ENCODE measurements around the gene LRRC52. TPM values are rescaled to one million over a fixed set of nuclear protein-coding genes. Genes with fewer than 3 reads are reported as not detected.
A peak's percentile ranks its signal among the peaks of the same experiment; 100 is the strongest.
"Not testable (repeated sequence)": the region's sequence is repeated elsewhere in the genome, so short reads cannot be mapped to it uniquely, and the experiment has no call there.

LRRC52 gene
- total RNA-seq, 1 donor from 2014 or later, result not detected

DNA sequence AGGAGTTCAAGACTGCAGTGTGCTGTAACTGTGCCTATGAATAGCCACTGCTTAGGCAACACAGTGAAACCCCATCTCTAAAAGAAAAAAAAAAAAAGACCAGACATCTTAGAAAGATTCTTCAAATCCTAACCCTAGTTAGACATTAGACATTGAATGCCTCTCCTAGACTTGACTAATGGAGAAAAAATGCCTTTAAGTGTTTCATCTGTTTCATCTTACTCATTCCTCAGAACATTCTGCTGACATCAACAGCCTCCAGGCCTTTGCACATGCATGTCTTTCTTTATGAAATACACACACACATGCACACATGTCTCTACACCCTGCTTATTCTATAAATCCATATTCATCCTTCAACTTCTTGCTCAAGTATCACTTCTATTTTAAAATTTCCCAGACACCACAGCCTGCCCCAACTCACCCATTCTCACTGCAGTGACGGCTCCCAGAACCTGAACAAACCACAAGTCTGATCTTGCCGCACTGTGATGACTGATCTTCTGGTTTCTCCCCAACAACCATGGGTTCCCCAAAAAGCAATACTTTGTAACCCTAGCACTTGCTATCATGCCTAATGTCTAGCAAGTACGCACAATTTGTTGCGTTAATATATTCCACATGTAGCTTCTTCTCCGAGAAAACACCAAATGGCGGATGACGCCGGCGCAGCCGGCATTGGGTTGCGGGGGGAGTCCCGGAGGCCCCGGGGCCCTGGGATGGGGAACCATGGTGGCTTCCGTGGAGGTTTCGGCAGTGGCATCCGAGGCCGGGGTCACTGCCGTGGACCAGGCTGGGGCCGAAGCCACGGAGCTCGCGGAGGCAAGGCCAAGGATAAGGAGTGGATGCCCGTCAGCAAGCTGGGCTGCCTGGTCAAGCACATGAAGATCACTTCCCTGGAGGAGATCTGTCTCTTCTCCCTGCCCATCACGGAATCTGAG, 37.4 kb downstream of the LRRC52 start:
- no peak for DNase-seq (ENCODE audit: low read depth)

DNA sequence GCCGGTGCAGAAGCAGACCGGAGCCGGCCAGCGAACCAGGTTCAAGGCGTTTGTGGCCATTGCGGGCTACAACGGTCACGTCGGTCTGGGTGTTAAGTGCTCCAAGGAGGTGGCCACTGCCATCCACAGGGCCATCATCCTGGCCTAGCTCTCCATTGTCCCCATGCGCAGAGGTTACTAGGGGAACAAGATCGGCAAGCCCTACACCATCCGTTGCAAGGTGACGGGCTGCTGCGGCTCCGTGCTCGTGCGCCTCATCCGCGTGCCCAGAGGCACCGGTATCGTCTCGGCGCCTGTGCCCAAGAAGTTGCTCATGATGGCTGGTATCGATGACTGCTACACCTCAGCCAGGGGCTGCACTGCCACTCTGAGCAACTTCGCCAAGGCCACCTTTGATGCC, 38.1 kb downstream of the LRRC52 start:
- DNase-seq (ENCODE audit: low read depth), result no peak

DNA sequence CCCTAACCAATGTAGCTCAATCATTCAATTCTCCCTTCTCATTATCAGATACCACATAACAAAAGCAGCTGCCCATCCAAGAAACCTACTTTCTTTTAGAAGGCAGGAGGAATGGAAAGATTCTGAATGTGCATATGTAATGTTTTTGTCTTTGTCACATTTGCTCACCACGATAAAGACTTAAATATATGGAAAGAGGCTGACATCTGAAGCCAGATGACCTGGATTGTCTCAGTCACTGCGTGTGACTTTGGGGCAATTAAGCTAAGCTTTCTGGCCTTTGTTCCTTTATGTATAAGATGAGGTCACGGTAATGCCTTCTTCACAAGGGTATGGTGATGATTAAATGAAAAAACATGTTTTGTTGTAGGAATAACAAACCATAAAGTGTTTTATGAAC, 42.6 kb downstream of the LRRC52 start:
- no peak for DNase-seq (ENCODE audit: low read depth)

DNA sequence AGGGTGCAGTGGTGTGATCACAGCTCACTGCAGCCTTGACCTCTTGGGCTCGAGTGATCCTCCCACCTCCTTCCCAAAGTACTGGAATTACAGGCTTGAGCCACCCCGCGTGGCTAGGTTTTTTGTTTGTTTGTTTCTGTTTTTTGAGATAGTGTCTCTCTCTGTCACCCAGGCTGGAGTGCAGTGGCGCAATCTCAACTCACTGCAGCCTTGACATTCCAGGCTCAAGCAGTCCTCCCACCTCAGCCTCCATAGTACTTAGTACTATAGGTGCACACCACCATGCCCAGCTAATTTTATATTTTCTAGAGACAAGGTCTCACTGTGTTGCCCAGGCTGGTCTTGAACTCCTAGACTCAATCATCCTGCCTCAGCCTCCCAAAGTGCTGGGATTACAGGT, 47.6 kb downstream of the LRRC52 start:
- DNase-seq (ENCODE audit: low read depth), result not testable (repeated sequence)

DNA sequence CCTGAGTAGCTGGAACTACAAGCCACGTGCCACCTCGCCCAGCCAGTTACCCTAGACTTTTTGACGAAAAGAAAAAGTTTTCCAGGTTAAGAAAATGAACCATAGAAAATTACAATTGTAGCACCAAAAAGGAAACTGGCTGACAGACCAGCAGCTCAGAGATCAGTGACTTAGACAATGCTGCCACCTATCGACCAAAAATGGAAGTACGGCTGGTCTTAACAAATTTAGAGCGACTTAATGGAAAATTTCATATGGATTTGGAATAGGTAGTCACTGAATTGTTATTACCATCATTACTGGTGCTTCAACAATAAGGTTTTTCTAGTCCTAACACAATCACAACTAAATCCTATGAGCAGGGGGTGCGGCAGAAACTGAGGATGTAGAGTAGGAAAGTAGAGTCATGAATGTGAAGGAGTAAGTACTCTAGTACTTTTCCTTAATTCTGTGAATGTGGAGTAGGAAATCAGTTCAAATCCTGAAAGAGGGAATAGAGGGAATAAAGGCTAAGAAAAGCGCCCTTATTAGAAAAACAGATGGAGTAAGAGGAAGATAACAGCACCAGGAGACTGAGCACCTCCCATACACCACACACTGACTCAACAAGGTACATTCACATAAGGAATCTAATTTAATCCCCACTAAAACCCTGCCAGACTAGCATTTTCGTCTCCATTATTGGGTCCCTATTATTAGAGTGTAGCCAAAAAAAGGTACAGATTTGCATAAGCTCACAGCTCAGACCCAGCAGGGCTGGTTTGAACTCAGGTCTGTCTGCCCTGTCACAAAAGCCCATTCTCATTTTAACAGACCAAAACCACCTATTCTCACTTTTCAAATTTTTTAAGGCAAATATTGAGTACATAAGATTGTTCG, 49.4 kb downstream of the LRRC52 start:
- peak; percentile 81 for DNase-seq (ENCODE audit: low read depth)

DNA sequence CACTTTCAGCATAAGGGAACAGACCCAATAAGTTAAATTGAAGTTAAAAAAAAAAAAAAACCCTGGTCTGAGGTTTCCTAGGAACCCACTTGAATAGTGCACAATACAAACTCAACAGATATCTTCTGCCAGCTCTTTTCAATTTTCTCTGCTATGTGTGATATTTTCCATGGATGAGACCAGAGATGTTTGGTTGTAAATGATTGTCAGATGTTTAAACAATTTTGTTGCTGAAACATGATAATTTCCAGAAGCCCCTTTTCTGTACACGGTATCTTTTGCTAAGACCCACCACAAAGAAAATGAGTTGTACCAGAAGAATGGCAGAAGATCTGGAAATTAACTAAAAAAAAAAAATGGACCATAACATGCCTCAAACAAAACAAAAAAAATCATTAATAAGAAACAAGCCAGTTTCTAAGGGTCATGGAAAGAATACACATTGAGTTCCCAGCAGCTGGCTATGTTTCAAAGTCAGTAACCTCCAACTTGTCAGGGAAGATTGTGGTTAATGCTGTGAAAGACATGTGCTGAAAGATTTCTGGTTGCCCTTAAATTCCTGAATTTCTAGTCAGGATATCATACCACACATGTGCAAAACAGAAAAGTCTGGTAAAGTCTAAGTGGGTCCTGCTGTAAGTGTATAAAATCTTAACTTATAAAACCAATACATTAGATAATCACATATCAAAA, 51.6 kb downstream of the LRRC52 start:
- peak; percentile 68 for DNase-seq (ENCODE audit: low read depth)

DNA sequence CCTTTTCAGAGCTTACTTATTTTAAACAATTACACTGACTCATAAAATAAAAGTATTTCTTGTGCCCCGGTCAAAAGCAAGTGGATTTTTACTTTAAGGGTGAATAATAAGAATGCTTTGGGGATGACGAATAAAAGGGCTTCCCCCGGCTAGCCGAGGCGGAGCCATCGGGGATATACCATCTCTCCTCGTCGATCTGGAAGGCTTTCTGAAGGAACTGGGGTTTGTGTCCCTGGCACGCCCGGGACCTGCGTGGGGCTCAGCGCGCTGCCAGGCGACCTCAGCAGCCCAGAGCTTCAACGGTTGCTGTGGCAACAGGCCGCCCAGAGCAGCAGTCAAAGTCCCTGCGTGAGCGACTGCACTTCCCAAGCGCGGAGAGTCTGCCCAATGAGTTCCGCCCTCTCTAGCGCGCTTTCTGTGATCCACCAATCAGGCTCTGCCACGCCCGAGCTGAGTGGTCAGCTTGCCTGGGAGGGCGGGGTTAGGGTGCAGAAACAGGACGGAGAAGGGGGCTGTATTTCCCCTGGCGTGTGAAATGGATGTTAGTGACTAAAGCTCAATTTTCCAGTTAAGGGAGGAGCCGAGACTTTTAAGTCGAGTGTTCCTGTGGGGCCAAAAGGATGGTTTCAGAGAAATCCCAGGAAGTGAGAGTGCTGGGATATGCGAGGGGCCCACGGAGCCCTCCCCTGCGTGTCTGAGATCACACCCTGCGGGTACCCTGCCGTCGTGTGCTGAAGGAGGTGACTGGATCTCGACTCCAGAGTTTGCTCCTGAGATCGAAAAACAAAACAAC, 54.3 kb downstream of the LRRC52 start:
- peak; percentile 98 for DNase-seq (ENCODE audit: low read depth)

DNA sequence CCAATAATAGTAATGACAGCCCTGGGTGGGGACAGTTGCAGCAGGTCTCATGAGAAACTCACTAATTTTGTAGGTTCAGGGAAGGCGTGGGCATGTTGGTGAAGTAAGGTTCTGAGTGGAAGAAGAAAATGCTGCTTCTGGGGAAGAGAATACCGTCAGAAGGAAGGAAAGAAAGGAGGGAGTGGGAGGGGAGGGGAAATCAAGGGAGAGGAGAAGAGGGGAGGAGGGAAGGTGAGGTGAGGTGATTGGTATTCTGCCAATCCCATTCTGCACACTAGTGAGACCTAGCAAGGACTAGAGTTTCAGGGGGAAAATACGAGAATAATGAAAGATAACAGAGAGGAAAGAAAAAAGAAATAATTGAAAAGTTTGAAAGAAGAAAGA, 54.9 kb downstream of the LRRC52 start:
- DNase-seq (ENCODE audit: low read depth), result no peak

DNA sequence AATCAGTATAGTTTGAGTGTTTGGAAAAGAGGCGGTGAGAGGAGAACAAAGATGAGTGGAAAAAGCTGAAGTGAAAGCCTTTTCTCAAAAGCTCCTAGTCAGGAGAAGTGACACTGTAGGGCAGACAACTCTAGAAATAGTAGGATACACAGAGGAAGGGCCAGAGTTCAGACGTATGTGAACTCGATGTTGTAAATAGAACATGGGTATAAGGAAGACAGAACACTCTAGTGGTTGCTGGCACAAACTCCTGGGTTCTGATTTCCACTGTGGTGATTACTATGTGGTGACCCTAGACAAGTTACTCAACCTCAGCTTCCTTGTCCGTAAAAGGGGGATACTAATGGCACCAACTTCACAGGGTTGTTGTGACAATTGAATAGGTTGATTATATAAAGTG, 57.0 kb downstream of the LRRC52 start:
- DNase-seq (ENCODE audit: low read depth), result no peak

DNA sequence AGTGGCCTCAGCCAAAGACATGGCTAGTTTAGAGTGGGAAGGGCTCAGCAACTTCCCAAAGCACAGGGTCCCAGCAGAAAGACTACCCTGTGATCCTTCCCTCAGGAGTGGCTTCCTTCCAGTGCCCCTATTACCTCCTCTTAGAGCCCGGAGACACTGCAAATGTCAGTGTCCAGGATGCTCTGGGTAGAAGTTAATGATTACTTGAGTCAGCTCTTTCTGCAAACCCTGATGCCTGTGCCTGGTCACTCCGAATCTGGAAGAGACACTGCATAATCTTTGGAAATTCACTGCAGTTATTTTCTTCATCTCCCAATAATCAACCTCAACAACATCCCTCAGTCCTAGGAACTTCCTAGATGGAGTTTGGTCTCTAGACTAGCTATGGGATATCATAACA, 60.0 kb downstream of the LRRC52 start:
- no peak for DNase-seq (ENCODE audit: low read depth)

DNA sequence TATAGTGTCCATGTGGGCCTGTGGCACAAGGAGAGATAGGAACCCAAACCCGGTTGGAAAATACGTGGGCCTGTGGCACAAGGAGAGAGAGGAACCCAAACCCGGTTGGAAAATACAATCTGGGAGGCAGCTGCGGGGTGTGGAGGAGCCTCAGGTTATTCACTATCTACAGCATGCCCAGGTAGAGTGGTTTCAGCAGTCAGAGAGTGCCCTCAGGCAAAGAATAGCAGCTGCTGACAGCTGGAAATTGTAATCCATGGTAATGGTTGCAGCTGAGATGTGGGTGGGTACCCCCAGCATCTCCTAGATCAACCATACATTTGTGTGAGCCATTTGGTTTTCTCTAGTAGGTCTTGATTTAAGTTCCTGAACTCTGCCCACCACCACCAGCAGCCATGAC, 61.4 kb downstream of the LRRC52 start:
- no peak for DNase-seq (ENCODE audit: low read depth)

DNA sequence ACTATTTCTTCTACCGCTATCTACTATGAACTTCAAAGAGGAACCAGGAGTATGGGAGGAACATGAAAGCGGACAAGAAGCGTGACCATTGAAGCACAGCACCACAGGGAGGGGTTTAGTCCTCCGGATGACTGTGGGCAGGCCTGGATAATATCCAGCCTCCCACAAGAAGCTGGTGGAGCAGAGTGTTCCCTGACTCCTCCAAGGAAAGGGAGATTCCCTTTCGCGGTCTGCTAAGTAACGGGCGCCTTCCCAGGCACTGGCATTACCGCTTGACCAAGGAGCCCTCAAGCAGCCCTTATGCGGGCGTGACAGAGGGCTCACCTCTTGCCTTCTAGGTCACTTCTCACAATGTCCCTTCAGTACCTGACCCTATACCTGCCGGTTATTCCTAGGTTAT, 62.9 kb downstream of the LRRC52 start:
- not testable (repeated sequence) for DNase-seq (ENCODE audit: low read depth)

DNA sequence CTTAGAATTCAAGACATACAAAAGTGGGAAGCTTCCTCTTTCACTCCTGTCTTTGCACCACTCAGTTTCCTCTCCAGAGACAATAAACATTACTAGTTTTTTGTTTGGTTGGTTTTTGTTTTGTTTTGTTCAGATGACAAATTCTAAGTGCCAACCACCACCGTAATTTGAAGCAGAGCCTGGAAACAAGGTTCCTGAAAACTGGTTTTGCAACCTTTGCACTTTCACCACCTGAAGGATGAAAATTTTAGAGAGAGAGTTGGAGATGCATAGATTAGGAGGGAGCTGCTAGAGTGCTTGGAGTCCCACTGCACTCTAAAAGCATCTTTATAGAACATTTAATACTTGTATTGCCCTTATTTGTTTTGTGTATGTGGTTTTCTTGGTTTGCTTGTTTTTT, 67.1 kb downstream of the LRRC52 start:
- no peak for DNase-seq (ENCODE audit: low read depth)

DNA sequence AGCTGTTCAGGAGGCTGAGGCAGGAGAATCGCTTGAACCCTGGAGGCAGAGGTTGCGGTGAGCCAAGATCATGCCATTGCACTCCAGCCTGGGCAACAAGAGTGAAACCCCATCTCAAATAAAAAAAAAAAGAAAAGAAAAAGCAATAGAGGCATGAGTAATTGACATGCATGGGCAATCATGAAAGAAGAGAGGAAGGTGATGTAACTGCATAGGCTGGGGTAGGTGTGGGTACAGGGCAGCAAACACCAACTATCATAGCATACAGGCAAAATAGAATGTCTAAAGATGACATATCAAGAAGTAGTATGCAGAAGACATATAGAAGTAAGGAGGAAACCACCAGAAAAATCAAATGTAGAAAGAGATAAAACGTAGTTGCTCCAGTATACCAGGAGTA, 68.3 kb downstream of the LRRC52 start:
- DNase-seq (ENCODE audit: low read depth), result no peak

Other genes starting within 250 kb of the LRRC52 start
- not detected in 2 replicates for gene LMX1A, start 187.3 kb upstream of the LRRC52 start, total RNA-seq
- 0.08 TPM in 1 of 2 replicates, not detected in the other for gene RXRG, start 98.9 kb upstream of the LRRC52 start, total RNA-seq
- 60.4 and 103 TPM in 2 replicates for gene MGST3, start 87.2 kb downstream of the LRRC52 start, total RNA-seq
- gene ALDH9A1, start 154.6 kb downstream of the LRRC52 start, total RNA-seq, result 175 and 200 TPM in 2 replicates
- 87.2 and 96.9 TPM in 2 replicates for gene TMCO1, start 224.9 kb downstream of the LRRC52 start, total RNA-seq

Measured in myocyte (in vitro differentiated cells).